ENCODE results near the gene C1QTNF7. TPM values are rescaled to one million over a fixed set of nuclear protein-coding genes. Genes with fewer than 3 reads are reported as not detected.

The C1QTNF7 gene
- total RNA-seq, 2 donors from 2014 or later = not detected

GRCh38 chr4:15469402-15470127 is 41.7 kb downstream of the C1QTNF7 start, which contains the start of gene CC2D2A:
Gene CC2D2A, plus strand, starts transcription at chr4:15469882. Its CDS starts 6,051 bp downstream, at chr4:15475933.
- Histone ChIP-seq H3K9ac (ENCODE audit: extremely low read depth, low read length, poor library complexity, severe bottlenecking) (peak within 1 kb of the TSS; percentile 21), H3K36me3 (ENCODE audit: control insufficient read depth, insufficient read depth, low read length) (no peaks in the 10 kb centered on the region), H3K9me3 (ENCODE audit: control insufficient read depth, low read length) (no peaks in the 10 kb centered on the region), H3K4me1 (ENCODE audit: control insufficient read depth, insufficient read depth, low read length) (peaks cover 5% of the 10 kb centered on the region), H3K27ac (ENCODE audit: low read depth, low read length) (no peak within 1 kb of the TSS), H3K4me3 (ENCODE audit: low read length) (peak within 1 kb of the TSS; percentile 82), H3K27me3 (ENCODE audit: control insufficient read depth, insufficient read depth, low read length, poor library complexity, severe bottlenecking) (no peaks in the 10 kb centered on the region)
- H3K27me3 Mint-ChIP-seq (ENCODE audit: insufficient read depth) = no peaks in the 10 kb centered on the region
- no peaks in the 10 kb centered on the region for H3K36me3 Mint-ChIP-seq (ENCODE audit: low read depth)
- WGBS, 2 experiments (ENCODE audit: insufficient coverage in 1 of 2, insufficient read length in 1 of 2) = 30 to 31% methylated on average over 11 to 14 of the region's 14 CpGs
- DNase-seq = peak; percentile 70
- peak within 1 kb of the TSS; percentile 74 for H3K4me3 Mint-ChIP-seq
- peaks cover 32% of the 10 kb centered on the region for H3K4me1 Mint-ChIP-seq
- H3K27ac Mint-ChIP-seq = peak within 1 kb of the TSS; percentile 94
- no peaks in the 10 kb centered on the region for H3K9me3 Mint-ChIP-seq
- no peak for TF ChIP-seq CTCF (conservative IDR thresholded peaks at IDR 0.05)

GRCh38 chr4:15470128-15470475 is 42.3 kb downstream of the C1QTNF7 start:
- peak overlapping the region; percentile 94 for H3K27ac Mint-ChIP-seq
- H3K4me1 Mint-ChIP-seq = peaks cover 32% of the 10 kb centered on the region
- Histone ChIP-seq H3K36me3 (ENCODE audit: control insufficient read depth, insufficient read depth, low read length) (no peaks in the 10 kb centered on the region), H3K27ac (ENCODE audit: low read depth, low read length) (no peak overlapping the region), H3K27me3 (ENCODE audit: control insufficient read depth, insufficient read depth, low read length, poor library complexity, severe bottlenecking) (no peaks in the 10 kb centered on the region), H3K9me3 (ENCODE audit: control insufficient read depth, low read length) (no peaks in the 10 kb centered on the region), H3K9ac (ENCODE audit: extremely low read depth, low read length, poor library complexity, severe bottlenecking) (peak overlapping the region; percentile 21), H3K4me1 (ENCODE audit: control insufficient read depth, insufficient read depth, low read length) (peaks cover 5% of the 10 kb centered on the region), H3K4me3 (ENCODE audit: low read length) (peak overlapping the region; percentile 82)
- WGBS, 2 experiments (ENCODE audit: insufficient coverage in 1 of 2, insufficient read length in 1 of 2) = 8 to 34% methylated on average over 2 to 3 of the region's 3 CpGs
- no peaks in the 10 kb centered on the region for H3K36me3 Mint-ChIP-seq (ENCODE audit: low read depth)
- no peaks in the 10 kb centered on the region for H3K27me3 Mint-ChIP-seq (ENCODE audit: insufficient read depth)
- TF ChIP-seq CTCF (conservative IDR thresholded peaks at IDR 0.05) = no peak
- DNase-seq = no peak
- H3K9me3 Mint-ChIP-seq = no peaks in the 10 kb centered on the region
- H3K4me3 Mint-ChIP-seq = peak overlapping the region; percentile 74

- no peak overlapping the region for H3K9ac ChIP-seq (ENCODE audit: extremely low read depth, low read length, poor library complexity, severe bottlenecking)
- peaks cover 7% of the 10 kb centered on the region for H3K36me3 Mint-ChIP-seq (ENCODE audit: low read depth)
- 79 to 80% methylated on average over 4 to 5 of the region's 5 CpGs for whole genome bisulfite sequencing, 2 experiments (ENCODE audit: insufficient coverage in 1 of 2, insufficient read length in 1 of 2)
- H3K27ac Mint-ChIP-seq = no peak overlapping the region
- H3K27me3 ChIP-seq (ENCODE audit: control insufficient read depth, insufficient read depth, low read length, poor library complexity, severe bottlenecking) = no peaks in the 10 kb centered on the region
- H3K4me1 Mint-ChIP-seq = peaks cover 23% of the 10 kb centered on the region
- no peak overlapping the region for H3K27ac ChIP-seq (ENCODE audit: low read depth, low read length)
- H3K9me3 ChIP-seq (ENCODE audit: control insufficient read depth, low read length) = no peaks in the 10 kb centered on the region
- no peak overlapping the region for H3K4me3 Mint-ChIP-seq
- H3K9me3 Mint-ChIP-seq = peaks cover under 1% of the 10 kb centered on the region
- H3K27me3 Mint-ChIP-seq (ENCODE audit: insufficient read depth) = no peaks in the 10 kb centered on the region
- TF ChIP-seq CTCF (conservative IDR thresholded peaks at IDR 0.05) = no peak
- no peak for DNase-seq
- peaks cover 7% of the 10 kb centered on the region for H3K36me3 ChIP-seq (ENCODE audit: control insufficient read depth, insufficient read depth, low read length)
- H3K4me1 ChIP-seq (ENCODE audit: control insufficient read depth, insufficient read depth, low read length) = no peaks in the 10 kb centered on the region
- no peak overlapping the region for H3K4me3 ChIP-seq (ENCODE audit: low read length)
These were observed 48.6 kb downstream of the C1QTNF7 start for GRCh38 chr4:15476396-15476795.

All from endodermal cell (in vitro differentiated cells).